ENCODE measurements around the gene EXPH5.

GRCh38 chr11:108543316-108543964, 50.1 kb downstream of the EXPH5 start:
- TF ChIP-seq ZNF565 (CRISPR knock-in tag; conservative IDR thresholded peaks at IDR 0.05; ENCODE audit: low read depth) (no peak), RARB (CRISPR knock-in tag; IDR thresholded peaks at IDR 0.05) (no peak), SNAI2 (CRISPR knock-in tag; IDR thresholded peaks at IDR 0.05) (no peak), ZNF8 (CRISPR knock-in tag; IDR thresholded peaks at IDR 0.05) (no peak)
